Stimulated activated effector memory CD8-positive, alpha-beta T cell treated with anti-CD3 and anti-CD28 coated beads, Interleukin-12 subunit alpha, Interleukin-12 subunit beta, amount 100 ng/mL, for 72 hours (primary cell): ENCODE results near the gene SLC16A1.
A peak's percentile ranks its signal among the peaks of the same experiment; 100 is the strongest.
"Not testable (repeated sequence)": the region's sequence is repeated elsewhere in the genome, so short reads cannot be mapped to it uniquely, and the experiment has no call there.

Experiments used
- ATAC-seq: fragments of 150-1000 bp; cut with Tn5 transposase; 2 replicates; pipeline ENCODE4 v1.10.0; 2021
- DNase-seq, 2 donors: peaks; one replicate each; pipeline ENCODE4 v3.0.0; 2021 to 2022; ENCODE audit warnings: low spot score in 2 of 2
- H3K27ac Mint-ChIP-seq: one replicate; pipeline ENCODE4 v1.8.0; 2022; ENCODE audit warnings: mild to moderate bottlenecking, mixed read lengths
- H3K36me3 Mint-ChIP-seq: one replicate; pipeline ENCODE4 v1.8.0; 2022; ENCODE audit warnings: mild to moderate bottlenecking, mixed read lengths
- H3K4me1 Mint-ChIP-seq: one replicate; pipeline ENCODE4 v1.8.0; 2022; ENCODE audit warnings: mixed read lengths
- H3K4me3 Mint-ChIP-seq: one replicate; pipeline ENCODE4 v1.8.0; 2022; ENCODE audit warnings: mild to moderate bottlenecking, mixed read lengths
- H3K9me3 Mint-ChIP-seq: one replicate; pipeline ENCODE4 v1.8.0; 2022; ENCODE audit warnings: mixed read lengths

Gene SLC16A1

DNA sequence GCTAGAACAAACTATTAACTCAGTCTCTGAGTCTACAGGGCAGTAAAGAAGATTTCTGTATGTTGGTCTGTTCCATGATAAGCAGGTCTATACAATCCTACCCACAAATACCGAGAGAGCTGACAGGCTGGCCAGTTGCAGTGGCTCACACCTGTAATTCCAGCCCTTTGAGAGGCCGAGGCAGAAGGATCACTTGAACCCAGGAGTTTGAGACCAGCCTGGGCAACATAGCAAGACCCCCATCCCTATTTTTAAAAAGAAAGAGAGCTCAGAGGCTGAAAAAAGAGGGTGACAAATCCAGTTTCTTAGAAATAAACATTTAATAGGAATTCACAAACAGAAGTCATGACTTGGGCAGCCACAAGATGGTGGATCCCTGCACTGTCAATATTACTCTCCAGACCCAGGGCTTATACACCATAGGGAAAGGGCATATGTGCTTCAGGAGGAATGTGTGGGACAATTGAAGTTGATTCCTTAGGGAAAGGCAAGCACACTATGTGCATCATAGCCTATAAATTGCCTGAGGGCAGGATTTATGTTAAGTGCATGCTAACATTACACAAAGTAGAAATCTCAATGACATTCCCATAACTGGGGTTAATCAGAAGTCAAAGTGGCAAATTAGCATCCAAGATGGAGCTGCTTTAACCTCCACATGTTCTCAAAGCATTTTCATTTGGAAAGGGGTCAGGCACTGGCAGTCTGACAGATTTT is 66.8 kb downstream of the SLC16A1 start:
- Mint-ChIP-seq H3K4me1 (no peaks in the 10 kb centered on the region), H3K36me3 (no peaks in the 10 kb centered on the region), H3K4me3 (no peak overlapping the region), H3K27ac (no peak overlapping the region), H3K9me3 (no peaks in the 10 kb centered on the region)
- DNase-seq: no peak
- ATAC-seq: no peak

DNA sequence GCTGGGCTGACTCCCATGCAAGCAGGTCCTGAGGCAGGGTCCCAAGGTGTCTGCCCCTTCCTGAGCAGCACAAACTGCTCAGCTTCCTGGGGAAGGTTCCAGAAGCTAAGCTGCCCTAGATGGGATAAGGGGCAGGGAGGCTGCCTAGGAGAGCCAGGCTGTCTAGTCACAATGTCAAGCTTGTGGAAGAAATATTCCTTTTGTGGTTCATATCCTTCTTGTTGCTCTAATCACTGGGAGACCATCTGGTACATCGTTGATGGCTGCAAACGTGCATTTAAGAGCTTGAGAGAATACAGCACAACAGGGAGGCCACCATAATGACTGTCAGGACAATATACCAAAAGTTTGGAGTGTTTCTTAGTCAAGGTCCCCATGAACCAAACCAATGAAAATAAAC is 67.4 kb downstream of the SLC16A1 start:
- no peaks in the 10 kb centered on the region for H3K36me3 Mint-ChIP-seq
- no peak overlapping the region for H3K27ac Mint-ChIP-seq
- no peaks in the 10 kb centered on the region for H3K9me3 Mint-ChIP-seq
- no peaks in the 10 kb centered on the region for H3K4me1 Mint-ChIP-seq
- ATAC-seq (no peak), DNase-seq (no peak)
- H3K4me3 Mint-ChIP-seq: no peak overlapping the region

DNA sequence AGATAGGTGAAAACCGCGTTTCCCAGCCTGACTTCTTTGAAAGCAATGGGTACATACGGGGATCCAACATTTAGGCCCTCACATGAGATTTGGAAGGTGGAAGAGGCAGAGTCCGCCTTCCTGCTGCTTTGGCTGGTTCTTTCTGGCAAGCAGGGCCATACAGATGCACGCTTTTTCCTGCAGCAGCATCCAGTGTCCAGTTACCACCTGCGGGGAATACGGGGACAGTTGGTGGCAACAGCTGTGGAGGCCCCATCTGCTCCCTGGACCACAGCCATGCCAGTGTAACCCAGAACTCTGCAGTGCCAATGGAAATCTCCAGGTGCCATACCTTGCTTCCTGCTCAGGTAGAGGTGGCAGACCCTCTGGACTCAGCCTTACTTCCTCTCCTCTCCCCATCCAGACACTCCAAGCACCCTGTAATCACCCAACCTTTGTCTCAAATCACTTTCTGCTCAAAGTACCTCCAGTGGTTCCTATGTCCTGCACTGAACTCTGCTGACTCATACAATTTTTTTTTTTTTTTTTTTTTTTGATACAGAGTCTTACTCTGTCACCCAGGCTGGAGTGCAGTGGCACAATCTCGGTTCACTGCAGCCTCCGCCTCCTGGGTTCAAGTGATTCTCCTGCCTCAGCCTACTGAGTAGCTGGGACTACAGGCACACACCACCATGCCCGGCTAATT is 68.3 kb downstream of the SLC16A1 start:
- no peaks in the 10 kb centered on the region for H3K36me3 Mint-ChIP-seq
- DNase-seq: no peak
- no peak overlapping the region for H3K27ac Mint-ChIP-seq
- H3K9me3 Mint-ChIP-seq: no peaks in the 10 kb centered on the region
- no peaks in the 10 kb centered on the region for H3K4me1 Mint-ChIP-seq
- no peak for ATAC-seq
- H3K4me3 Mint-ChIP-seq: no peak overlapping the region

- not testable (repeated sequence) for ATAC-seq, H3K4me1 Mint-ChIP-seq, H3K36me3 Mint-ChIP-seq, DNase-seq, H3K27ac Mint-ChIP-seq, H3K9me3 Mint-ChIP-seq, H3K4me3 Mint-ChIP-seq
Measured at GRCh38 chr1:112884996-112885395, 71.0 kb downstream of the SLC16A1 start.

DNA sequence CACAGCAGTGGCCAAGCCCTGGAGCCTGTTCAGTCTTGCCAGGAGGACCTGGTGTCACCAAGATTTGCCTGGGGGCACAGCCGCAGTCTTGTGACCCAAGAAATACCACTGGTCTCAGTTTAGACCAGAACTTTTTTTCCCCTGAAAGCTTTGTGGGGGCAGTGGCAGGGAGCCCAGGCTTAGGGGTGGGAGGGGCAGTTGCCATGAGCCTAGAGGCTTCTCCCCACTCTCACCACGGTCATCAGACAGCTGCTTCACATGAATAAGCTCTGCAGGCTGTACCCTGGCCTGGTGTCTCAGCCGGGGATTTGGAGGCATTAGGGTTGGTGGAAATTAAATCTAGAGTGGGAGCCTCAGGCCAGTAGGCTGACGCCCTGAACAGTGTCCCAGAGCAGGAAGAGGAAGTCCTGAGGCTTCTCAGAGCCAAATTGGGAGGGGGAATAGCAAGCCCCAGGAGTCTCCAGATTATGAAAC is 73.7 kb downstream of the SLC16A1 start:
- Mint-ChIP-seq H3K27ac (peak overlapping the region; percentile 23), H3K4me1 (no peaks in the 10 kb centered on the region), H3K4me3 (no peak overlapping the region), H3K9me3 (no peaks in the 10 kb centered on the region), H3K36me3 (no peaks in the 10 kb centered on the region)
- no peak for ATAC-seq
- DNase-seq: no peak

- ATAC-seq (no peak), DNase-seq (no peak)
- Mint-ChIP-seq H3K36me3 (no peaks in the 10 kb centered on the region), H3K9me3 (no peaks in the 10 kb centered on the region), H3K4me3 (no peak overlapping the region), H3K27ac (no peak overlapping the region), H3K4me1 (no peaks in the 10 kb centered on the region)
Measured at GRCh38 chr1:112881742-112882127, 74.3 kb downstream of the SLC16A1 start.

DNA sequence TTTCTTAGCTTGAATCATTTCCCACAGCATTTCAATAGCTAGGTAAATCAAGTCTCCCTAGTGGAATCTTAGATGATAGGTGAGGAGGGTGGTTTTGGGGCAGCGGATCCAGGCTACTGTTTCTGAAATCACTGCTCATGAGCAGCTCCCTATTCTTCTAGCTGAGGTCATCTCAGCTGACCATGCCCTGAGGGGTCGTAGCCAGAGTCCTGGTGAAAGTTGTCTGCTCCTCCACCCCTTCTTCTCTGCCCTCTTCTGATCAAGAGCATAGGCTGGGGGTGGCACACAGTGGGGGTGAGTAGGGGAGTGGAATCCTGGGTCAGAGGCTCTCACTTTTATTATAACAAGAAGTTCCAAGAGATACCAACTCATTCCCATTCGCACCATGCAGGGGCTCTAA is 76.2 kb downstream of the SLC16A1 start:
- no peak for ATAC-seq
- H3K4me3 Mint-ChIP-seq: no peak overlapping the region
- no peak for DNase-seq
- H3K9me3 Mint-ChIP-seq: no peaks in the 10 kb centered on the region
- H3K36me3 Mint-ChIP-seq: no peaks in the 10 kb centered on the region
- no peaks in the 10 kb centered on the region for H3K4me1 Mint-ChIP-seq
- no peak overlapping the region for H3K27ac Mint-ChIP-seq

DNA sequence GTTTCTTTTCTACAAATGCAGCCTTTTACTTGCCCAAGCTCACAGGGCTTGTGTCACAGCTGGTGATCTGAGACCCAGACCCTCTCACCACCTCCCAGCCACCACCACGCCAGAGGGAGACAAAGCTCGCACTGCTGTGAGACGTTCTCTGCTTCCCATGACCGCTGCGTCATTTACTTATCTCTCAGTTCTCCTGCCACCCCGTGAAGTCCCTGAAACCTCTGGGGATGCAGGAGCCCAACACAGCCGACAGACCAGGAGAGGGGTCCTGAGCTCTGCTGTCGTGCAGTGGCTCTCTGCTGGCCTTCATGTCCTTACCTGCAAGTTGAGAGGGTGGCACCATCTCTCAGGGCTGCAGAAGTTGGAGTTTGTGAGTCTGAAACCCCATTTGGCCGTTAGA is 77.7 kb downstream of the SLC16A1 start:
- Mint-ChIP-seq H3K4me3 (no peak overlapping the region), H3K27ac (no peak overlapping the region), H3K36me3 (no peaks in the 10 kb centered on the region), H3K4me1 (no peaks in the 10 kb centered on the region), H3K9me3 (no peaks in the 10 kb centered on the region)
- no peak for DNase-seq
- ATAC-seq: no peak

DNA sequence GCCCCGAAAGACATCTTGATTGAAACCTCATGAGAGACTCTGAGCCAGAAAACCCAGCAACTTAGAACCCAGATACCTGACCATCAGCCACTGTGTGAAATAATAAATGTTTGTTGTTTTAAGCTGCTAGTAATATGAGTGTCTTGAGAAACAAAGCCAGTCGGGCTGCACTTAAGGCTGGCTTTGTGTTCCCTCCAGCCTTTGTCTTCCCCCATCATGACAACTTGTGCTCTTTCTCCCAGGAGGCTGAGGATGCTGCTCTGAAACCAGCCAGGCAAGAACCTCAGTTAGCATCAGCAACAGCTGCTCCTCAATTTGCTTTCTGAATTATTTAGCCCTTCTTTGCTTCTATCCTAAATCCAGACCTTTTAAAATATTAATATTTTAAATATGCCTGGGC is 78.2 kb downstream of the SLC16A1 start:
- DNase-seq (no peak), ATAC-seq (no peak)
- Mint-ChIP-seq H3K36me3 (no peaks in the 10 kb centered on the region), H3K9me3 (no peaks in the 10 kb centered on the region), H3K27ac (no peak overlapping the region), H3K4me1 (no peaks in the 10 kb centered on the region), H3K4me3 (no peak overlapping the region)

DNA sequence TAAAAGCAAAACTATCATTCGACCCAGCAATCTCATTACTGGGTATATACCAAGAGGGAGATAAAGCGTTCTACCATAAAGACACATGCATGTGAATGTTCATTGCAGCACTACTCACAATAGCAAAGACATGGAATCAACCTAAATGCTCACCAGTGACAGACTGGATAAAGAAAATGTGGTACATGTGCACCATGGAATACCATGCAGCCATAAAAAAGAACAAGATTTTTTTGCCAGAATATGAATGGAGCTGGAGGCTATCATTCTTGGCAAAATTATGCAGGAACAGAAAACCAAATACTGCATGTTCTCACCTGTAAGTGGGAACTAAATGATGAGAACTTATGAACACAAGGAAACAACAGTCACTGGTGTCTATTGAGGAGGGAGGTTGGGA is 79.7 kb downstream of the SLC16A1 start:
- Mint-ChIP-seq H3K4me3 (no peak overlapping the region), H3K27ac (no peak overlapping the region), H3K9me3 (no peaks in the 10 kb centered on the region), H3K36me3 (no peaks in the 10 kb centered on the region), H3K4me1 (no peaks in the 10 kb centered on the region)
- ATAC-seq (no peak), DNase-seq (no peak)

- H3K4me3 Mint-ChIP-seq: no peak overlapping the region
- no peaks in the 10 kb centered on the region for H3K9me3 Mint-ChIP-seq
- no peak overlapping the region for H3K27ac Mint-ChIP-seq
- ATAC-seq: no peak
- H3K4me1 Mint-ChIP-seq: no peaks in the 10 kb centered on the region
- H3K36me3 Mint-ChIP-seq: no peaks in the 10 kb centered on the region
- no peak for DNase-seq
Measured at GRCh38 chr1:112872551-112872962, 83.4 kb downstream of the SLC16A1 start.

GRCh38 chr1:112870887-112871646 is 84.9 kb downstream of the SLC16A1 start:
- H3K27ac Mint-ChIP-seq: no peak overlapping the region
- DNase-seq (no peak), ATAC-seq (no peak)
- H3K9me3 Mint-ChIP-seq: no peaks in the 10 kb centered on the region
- no peaks in the 10 kb centered on the region for H3K4me1 Mint-ChIP-seq
- no peak overlapping the region for H3K4me3 Mint-ChIP-seq
- H3K36me3 Mint-ChIP-seq: no peaks in the 10 kb centered on the region

DNA sequence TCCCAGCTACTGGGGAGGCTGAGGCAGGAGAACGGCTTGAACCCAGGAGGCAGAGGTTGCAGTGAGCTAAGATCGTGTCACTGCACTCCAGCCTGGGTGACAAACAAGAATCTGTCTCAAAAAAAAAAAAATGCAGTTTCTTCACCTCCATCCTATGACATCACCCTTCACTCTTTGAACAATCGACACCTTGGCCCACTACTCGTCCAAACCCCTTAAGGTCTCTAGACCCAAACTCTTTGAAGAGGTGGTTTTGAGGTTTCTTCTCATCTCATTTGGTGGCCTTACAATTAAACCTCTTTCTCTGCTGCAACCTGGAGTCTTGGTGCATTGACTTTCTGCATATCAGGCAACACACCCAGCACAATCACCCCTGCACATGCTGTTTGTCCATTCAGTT is 86.1 kb downstream of the SLC16A1 start:
- Mint-ChIP-seq H3K4me1 (no peaks in the 10 kb centered on the region), H3K27ac (no peak overlapping the region), H3K4me3 (no peak overlapping the region), H3K9me3 (no peaks in the 10 kb centered on the region), H3K36me3 (no peaks in the 10 kb centered on the region)
- DNase-seq (no peak), ATAC-seq (no peak)

DNA sequence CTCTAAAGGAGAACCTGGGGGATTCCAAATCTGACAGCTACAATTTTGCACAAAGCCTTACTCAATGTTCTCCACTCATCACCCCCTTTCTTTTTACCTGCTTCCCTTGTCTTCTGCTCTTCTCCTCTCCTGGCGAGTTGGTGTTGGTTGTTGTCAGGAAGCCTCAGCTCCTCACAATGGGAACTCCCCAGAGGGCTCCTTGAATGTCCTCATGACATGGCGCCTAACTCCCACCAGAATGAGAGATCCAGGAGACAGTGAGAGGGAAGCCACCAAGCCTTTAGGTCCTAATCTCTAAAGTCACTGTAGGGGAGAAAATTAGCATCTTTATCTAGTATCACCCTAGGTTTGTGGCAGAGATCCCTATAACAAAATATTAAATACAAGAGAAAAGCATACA is 87.8 kb downstream of the SLC16A1 start:
- H3K4me1 Mint-ChIP-seq: peaks cover 5% of the 10 kb centered on the region
- no peaks in the 10 kb centered on the region for H3K36me3 Mint-ChIP-seq
- DNase-seq: no peak
- no peaks in the 10 kb centered on the region for H3K9me3 Mint-ChIP-seq
- ATAC-seq: no peak
- H3K27ac Mint-ChIP-seq: no peak overlapping the region
- H3K4me3 Mint-ChIP-seq: no peak overlapping the region

GRCh38 chr1:112866981-112867380 is 89.0 kb downstream of the SLC16A1 start:
- Mint-ChIP-seq H3K9me3 (no peaks in the 10 kb centered on the region), H3K4me1 (peaks cover 5% of the 10 kb centered on the region), H3K27ac (no peak overlapping the region), H3K4me3 (no peak overlapping the region), H3K36me3 (no peaks in the 10 kb centered on the region)
- ATAC-seq (no peak), DNase-seq (no peak)

GRCh38 chr1:112866151-112866550 is 89.8 kb downstream of the SLC16A1 start:
- Mint-ChIP-seq H3K4me1 (peaks cover 5% of the 10 kb centered on the region), H3K4me3 (no peak overlapping the region), H3K27ac (no peak overlapping the region), H3K9me3 (no peaks in the 10 kb centered on the region), H3K36me3 (no peaks in the 10 kb centered on the region)
- DNase-seq (no peak), ATAC-seq (no peak)
